Astrocyte of the cerebellum (primary cell): ENCODE results near the gene USP24.

Experiments
- DNase-seq: peaks from one replicate; pipeline ENCODE4 v3.0.0-alpha.2; 2011; ENCODE audit warnings: low read depth
- H3K4me3 ChIP-seq: 2 replicates; pipeline ENCODE4 v1.5.1; 2011; ENCODE audit warnings: mild to moderate bottlenecking, low read depth, low read length, moderate library complexity
- CTCF ChIP-seq: IDR thresholded peaks from 2 replicates; pipeline ENCODE4 v1.5.1; 2012; ENCODE audit warnings: low read length, low read depth, moderate library complexity, mild to moderate bottlenecking; ENCODE audit errors: missing control alignments
- in situ Hi-C: cut with HindIII; loops from 2 replicates; pipeline ENCODE4 v1.10.0; 2017; ENCODE audit warnings: low sequenced_read_pairs

Gene USP24

DNA sequence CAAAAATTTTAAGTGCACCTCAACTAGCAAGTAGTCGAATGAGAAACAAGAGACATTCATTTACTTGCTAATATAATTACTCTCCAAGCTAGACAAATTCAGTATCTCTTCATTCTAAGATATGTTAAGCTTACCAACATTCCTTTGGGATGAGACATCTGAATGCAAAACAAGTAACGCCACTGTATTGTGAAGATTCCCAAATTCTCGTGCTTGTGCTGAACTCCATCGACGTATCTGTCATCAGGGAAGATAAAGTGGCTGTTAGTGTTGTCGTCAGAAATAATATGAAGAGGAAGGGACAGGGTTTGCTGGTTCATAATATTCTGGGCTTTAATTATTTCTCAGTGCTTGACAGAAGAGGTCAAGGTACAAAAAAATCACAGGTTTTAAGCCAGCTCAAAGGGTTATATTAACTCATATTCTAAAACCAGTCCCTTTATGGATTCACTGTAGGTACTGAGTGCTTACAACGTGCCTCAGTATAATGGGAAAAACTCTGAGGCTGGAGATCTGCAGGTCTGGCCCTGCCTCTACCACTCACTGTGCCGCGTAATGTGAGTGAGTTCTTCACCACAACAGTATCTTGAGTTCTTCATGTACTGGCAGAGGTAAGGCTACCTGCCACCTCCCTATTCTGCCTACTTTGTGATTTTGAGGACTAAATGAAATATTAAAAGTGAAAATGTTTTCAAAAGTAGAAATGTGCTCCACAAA is 133.8 kb downstream of the USP24 start:
- H3K4me3 ChIP-seq: no peak overlapping the region
- DNase-seq: peak; percentile 43
- no peak for TF ChIP-seq CTCF
- in situ Hi-C loops: no loop called here

DNA sequence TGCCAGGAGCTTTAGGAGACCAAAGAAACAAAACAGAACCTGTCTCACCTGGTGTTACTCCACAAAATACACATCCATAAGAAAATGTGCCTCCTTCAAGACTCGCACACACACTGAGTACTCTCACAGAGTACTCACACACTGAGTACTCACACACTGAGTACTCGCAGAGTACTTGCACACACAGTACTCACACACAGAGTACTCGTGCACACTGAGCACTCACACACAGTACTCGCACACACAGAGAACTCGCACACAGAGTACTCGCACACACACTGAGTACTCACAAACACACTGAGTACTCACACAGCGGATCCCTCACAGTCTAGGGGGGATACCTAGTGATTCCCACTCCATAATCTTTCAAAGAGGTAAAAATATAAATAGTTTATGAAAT is 135.5 kb downstream of the USP24 start:
- no peak for DNase-seq
- no peak for TF ChIP-seq CTCF
- in situ Hi-C loops: no loop called here
- no peak overlapping the region for H3K4me3 ChIP-seq

DNA sequence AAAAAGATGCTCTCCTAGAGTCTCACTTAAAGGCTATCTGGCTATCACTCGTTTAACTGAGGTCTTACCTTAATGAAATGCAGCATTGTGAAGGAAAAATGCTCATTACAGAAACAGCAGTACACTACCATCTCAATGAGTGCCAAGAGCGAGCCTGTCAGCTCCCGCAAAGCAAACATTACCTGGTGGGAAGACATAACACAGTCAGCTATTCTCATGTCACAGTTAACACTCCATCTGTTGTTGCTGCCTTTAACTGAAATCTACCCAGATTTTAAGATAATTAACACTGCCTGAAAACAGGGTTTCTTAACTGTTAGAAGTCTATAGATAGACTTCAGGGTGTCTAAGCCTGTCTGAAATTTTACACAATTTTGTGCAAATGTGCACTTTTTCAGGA is 136.7 kb downstream of the USP24 start:
- no peak for DNase-seq
- TF ChIP-seq CTCF: no peak
- in situ Hi-C loops: no loop called here
- no peak overlapping the region for H3K4me3 ChIP-seq

- in situ Hi-C loops: no loop called here
- no peak overlapping the region for H3K4me3 ChIP-seq
- peak; percentile 3 for DNase-seq
- TF ChIP-seq CTCF: no peak
These were observed 138.8 kb downstream of the USP24 start for GRCh38 chr1:55076356-55076755.

DNA sequence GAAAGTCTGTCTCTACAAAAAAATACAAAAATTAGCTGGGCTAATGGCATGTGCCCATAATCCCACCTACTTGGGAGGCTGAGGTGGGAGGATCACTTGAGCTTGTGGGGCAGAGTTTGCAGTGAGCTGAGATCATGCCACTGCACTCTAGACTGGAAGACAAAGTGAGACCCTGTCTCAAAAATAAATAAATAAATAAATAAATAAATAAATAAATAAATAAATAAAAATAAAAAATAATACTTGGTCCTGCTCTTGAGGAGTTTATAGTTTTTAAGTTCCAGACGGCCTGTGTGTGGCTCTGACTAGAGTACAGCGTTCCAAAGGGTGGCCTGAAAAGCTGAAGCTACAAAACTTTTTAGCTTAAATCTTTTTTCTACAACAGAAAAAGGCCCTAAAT is 140.7 kb downstream of the USP24 start:
- TF ChIP-seq CTCF: no peak
- in situ Hi-C loops: no loop called here
- no peak overlapping the region for H3K4me3 ChIP-seq
- DNase-seq: no peak

- no peak overlapping the region for H3K4me3 ChIP-seq
- DNase-seq: no peak
- in situ Hi-C loops: no loop called here
- TF ChIP-seq CTCF: no peak
These were observed 141.8 kb downstream of the USP24 start for GRCh38 chr1:55073187-55073916.
